Caco-2 (cell line): ENCODE measurements around the gene EZH2. TPM values are rescaled to one million over a fixed set of nuclear protein-coding genes. Genes with fewer than 3 reads are reported as not detected.

Experiments used
- BruUV-seq: library from RNA; stranded (reverse); fragments of 400-500 nt; replicated peaks from 2 replicates; lab custom pipeline; 2021; lab: Mats Ljungman, UMichigan
- CTCF ChIA-PET: fragments of 300-600 bp; sonication (Branson Sonifier 250); formaldehyde crosslinking; loops from one replicate; lab custom pipeline; 2022; ENCODE audit warnings: antibody characterized with exemption; lab: Charles Lee
- POLR2A ChIA-PET: fragments of 300-600 bp; sonication (Branson Sonifier 250); formaldehyde crosslinking; loops from one replicate; lab custom pipeline; 2022; ENCODE audit warnings: antibody characterized with exemption; lab: Charles Lee
- DNase-seq, 2 experiments: peaks; one replicate each; pipeline versions ENCODE4 v3.0.0 to v3.0.0-alpha.2; 2020 to 2022
- H3K27me3 ChIP-seq: replicated peaks from 2 replicates; pipeline ENCODE4 v1.6.0; 2011; ENCODE audit warnings: low read length; ENCODE audit not compliant: control insufficient read depth, insufficient read depth
- H3K36me3 ChIP-seq: 2 replicates; pipeline ENCODE4 v1.5.1; 2011; ENCODE audit warnings: low read length; ENCODE audit not compliant: control insufficient read depth, insufficient read depth
- H3K4me1 ChIP-seq: fragments of 250-450 bp; sonication (Bioruptor Pico); 2 replicates; pipeline ENCODE4 v1.5.1; 2020; ENCODE audit warnings: mild to moderate bottlenecking
- H3K4me3 ChIP-seq: 2 replicates; pipeline ENCODE4 v1.5.1; 2011; ENCODE audit warnings: low read depth, mild to moderate bottlenecking, control low read depth, low read length
- H3K9me3 ChIP-seq: fragments of 250-450 bp; sonication (Bioruptor Pico); 2 replicates; pipeline ENCODE4 v1.5.1; 2020; ENCODE audit warnings: mild to moderate bottlenecking, moderate library complexity
- H3K27ac Mint-ChIP-seq: one replicate; pipeline ENCODE4 v1.8.0; 2022; ENCODE audit warnings: mixed read lengths; ENCODE audit not compliant: unreplicated experiment
- H3K27me3 Mint-ChIP-seq: one replicate; pipeline ENCODE4 v1.8.0; 2022; ENCODE audit warnings: mixed read lengths; ENCODE audit not compliant: insufficient read depth, unreplicated experiment
- H3K36me3 Mint-ChIP-seq: one replicate; pipeline ENCODE4 v1.8.0; 2022; ENCODE audit warnings: mild to moderate bottlenecking, mixed read lengths; ENCODE audit not compliant: insufficient read depth, unreplicated experiment
- H3K4me1 Mint-ChIP-seq: one replicate; pipeline ENCODE4 v1.8.0; 2022; ENCODE audit warnings: low read depth, mixed read lengths; ENCODE audit not compliant: unreplicated experiment
- H3K4me3 Mint-ChIP-seq: one replicate; pipeline ENCODE4 v1.8.0; 2022; ENCODE audit warnings: mild to moderate bottlenecking, moderate library complexity, mixed read lengths; ENCODE audit not compliant: unreplicated experiment
- H3K9me3 Mint-ChIP-seq: one replicate; pipeline ENCODE4 v1.8.0; 2022; ENCODE audit warnings: mixed read lengths; ENCODE audit not compliant: unreplicated experiment
- CTCF ChIP-seq, 2 experiments: fragments of 200-600 bp in 1 of 2; IDR thresholded peaks; 1 replicate in 1 of 2; 2 replicates in 1 of 2; pipeline versions ENCODE4 v1.5.1 to v1.8.0; 2011 to 2022; ENCODE audit warnings: antibody characterized with exemption in 1 of 2, control low read depth in 1 of 2, inconsistent platforms in 1 of 2, low read depth in 1 of 2, low read length in 1 of 2, mild to moderate bottlenecking in 1 of 2, moderate library complexity in 1 of 2; ENCODE audit not compliant: insufficient read depth in 1 of 2, severe bottlenecking in 1 of 2, unreplicated experiment in 1 of 2
- intact Hi-C: fragments of 100-400 bp; cut with micrococcal nuclease; formaldehyde crosslinking; loops from one replicate; pipeline ENCODE4 v1.10.0; 2022; ENCODE audit not compliant: unreplicated experiment
- total RNA-seq: library from RNA; stranded (reverse); gene quantifications from 2 replicates; pipeline ENCODE4 v1.2.3, GENCODE V29; 2022

The EZH2 gene
- total RNA-seq, 1 experiment from 2014 or later, result 63.7 TPM

- DNase-seq, result peak in 1 of 2 experiments; percentile 24
- no peaks in the 10 kb centered on the region for H3K27me3 Mint-ChIP-seq
- Histone ChIP-seq H3K4me3 (no peak overlapping the region), H3K36me3 (no peaks in the 10 kb centered on the region; the same call in 1 of the 2 replicates), H3K27me3 (no peaks in the 10 kb centered on the region), H3K4me1 (peaks cover 17% of the 10 kb centered on the region), H3K9me3 (no peaks in the 10 kb centered on the region)
- TF ChIP-seq CTCF (IDR thresholded peaks at IDR 0.05; ENCODE audit: insufficient read depth in 1 of 2, low read depth in 1 of 2, low read length in 1 of 2, severe bottlenecking in 1 of 2, unreplicated experiment in 1 of 2), result no peak
- H3K4me3 Mint-ChIP-seq, result no peak overlapping the region
- H3K36me3 Mint-ChIP-seq, result peaks cover 7% of the 10 kb centered on the region
- intact Hi-C loops, result loop anchor here (1.0 kb wide), 1 partner anchor 9 kb away; no protein-coding TSS in a partner anchor
- peaks cover 15% of the 10 kb centered on the region for H3K4me1 Mint-ChIP-seq
- peaks cover 12% of the 10 kb centered on the region for H3K9me3 Mint-ChIP-seq
- no TSS peak for BruUV-seq
- CTCF ChIA-PET, result no interaction called here
- POLR2A ChIA-PET, result no interaction called here
- H3K27ac Mint-ChIP-seq, result no peak overlapping the region
Observed at GRCh38 chr7:148865283-148865682, 18.8 kb downstream of the EZH2 start.

- CTCF ChIA-PET, result no interaction called here
- Mint-ChIP-seq H3K27me3 (no peaks in the 10 kb centered on the region), H3K9me3 (peaks cover 10% of the 10 kb centered on the region), H3K4me1 (peaks cover 15% of the 10 kb centered on the region), H3K27ac (no peak overlapping the region), H3K36me3 (peaks cover 7% of the 10 kb centered on the region), H3K4me3 (no peak overlapping the region)
- intact Hi-C loops, result no loop called here
- Histone ChIP-seq H3K4me3 (no peak overlapping the region), H3K9me3 (no peaks in the 10 kb centered on the region), H3K36me3 (no peaks in the 10 kb centered on the region), H3K27me3 (no peaks in the 10 kb centered on the region), H3K4me1 (peaks cover 17% of the 10 kb centered on the region)
- DNase-seq, result no peak
- no peak for TF ChIP-seq CTCF (IDR thresholded peaks at IDR 0.05; ENCODE audit: insufficient read depth in 1 of 2, low read depth in 1 of 2, low read length in 1 of 2, severe bottlenecking in 1 of 2, unreplicated experiment in 1 of 2)
- BruUV-seq, result no TSS peak
- POLR2A ChIA-PET, result no interaction called here
Observed at GRCh38 chr7:148863324-148863723, 20.8 kb downstream of the EZH2 start.

- POLR2A ChIA-PET, result no interaction called here
- peaks cover 13% of the 10 kb centered on the region for H3K4me1 ChIP-seq
- H3K4me3 Mint-ChIP-seq, result no peak overlapping the region
- TF ChIP-seq CTCF (IDR thresholded peaks at IDR 0.05; ENCODE audit: insufficient read depth in 1 of 2, low read depth in 1 of 2, low read length in 1 of 2, severe bottlenecking in 1 of 2, unreplicated experiment in 1 of 2), result no peak
- no peaks in the 10 kb centered on the region for H3K36me3 Mint-ChIP-seq
- peaks cover 7% of the 10 kb centered on the region for H3K4me1 Mint-ChIP-seq
- no peak overlapping the region for H3K27ac Mint-ChIP-seq
- no TSS peak for BruUV-seq
- no peak for DNase-seq
- H3K9me3 ChIP-seq, result no peaks in the 10 kb centered on the region
- no peaks in the 10 kb centered on the region for H3K27me3 ChIP-seq
- H3K4me3 ChIP-seq, result no peak overlapping the region
- H3K9me3 Mint-ChIP-seq, result peaks cover 1% of the 10 kb centered on the region
- intact Hi-C loops, result no loop called here
- no peaks in the 10 kb centered on the region for H3K36me3 ChIP-seq
- CTCF ChIA-PET, result no interaction called here
- no peaks in the 10 kb centered on the region for H3K27me3 Mint-ChIP-seq
Observed at GRCh38 chr7:148862481-148862880, 21.6 kb downstream of the EZH2 start.
